ENCODE results near the gene STRN3.

GRCh38 chr14:30883508-30884294 lies 142.5 kb downstream of the STRN3 start:
- no peak for TF ChIP-seq POLR2AphosphoS5 (IDR thresholded peaks at IDR 0.05)
- TF ChIP-seq POLR2A (IDR thresholded peaks at IDR 0.05) = no peak
- no peak for TF ChIP-seq CTCF (IDR thresholded peaks at IDR 0.05)

All from gastroesophageal sphincter (tissue), 3 donors.